Neutrophil (primary cell): ENCODE data around the gene ANKS1B.
"Not testable (repeated sequence)": the region's sequence is repeated elsewhere in the genome, so short reads cannot be mapped to it uniquely, and the experiment has no call there.

Source experiments
- H3K27ac ChIP-seq: fragments of 200-600 bp; sonication (generic); 2 replicates; pipeline ENCODE4 v1.5.1; 2016; ENCODE audit warnings: mild to moderate bottlenecking, moderate library complexity
- H3K27me3 ChIP-seq: fragments of 200-600 bp; sonication (generic); 2 replicates; pipeline ENCODE4 v1.6.0; 2016; ENCODE audit warnings: mild to moderate bottlenecking
- H3K36me3 ChIP-seq: fragments of 200-600 bp; sonication (generic); 2 replicates; pipeline ENCODE4 v1.5.1; 2017
- H3K4me1 ChIP-seq, 2 experiments: fragments of 200-600 bp in 1 of 2; sonication (generic) in 1 of 2; 1 replicate in 1 of 2; 2 replicates in 1 of 2; pipeline versions ENCODE4 v1.5.1 to v1.6.1; 2013 to 2016; ENCODE audit warnings: low read depth in 1 of 2, low read length in 1 of 2, mild to moderate bottlenecking in 1 of 2, moderate library complexity in 1 of 2; ENCODE audit not compliant: control insufficient read depth in 1 of 2, insufficient read depth in 1 of 2
- H3K4me3 ChIP-seq, 2 experiments: fragments of 200-600 bp in 1 of 2; sonication (generic) in 1 of 2; 1 replicate in 1 of 2; 2 replicates in 1 of 2; pipeline ENCODE4 v1.5.1; 2013 to 2016; ENCODE audit warnings: low read depth in 1 of 2, low read length in 1 of 2, mild to moderate bottlenecking in 1 of 2, moderate library complexity in 1 of 2
- H3K9me3 ChIP-seq: fragments of 200-600 bp; sonication (generic); 2 replicates; pipeline ENCODE4 v1.5.1; 2016
- CTCF ChIP-seq: fragments of 200-600 bp; sonication (generic); IDR thresholded peaks from 2 replicates; pipeline ENCODE4 v1.5.1; 2016; ENCODE audit warnings: antibody characterized with exemption

ANKS1B gene

GRCh38 chr12:98769068-98769467, 1215.7 kb downstream of the ANKS1B start:
- Histone ChIP-seq H3K9me3 (no peaks in the 10 kb centered on the region), H3K36me3 (no peaks in the 10 kb centered on the region), H3K4me3 (no peak overlapping the region), H3K27ac (no peak overlapping the region), H3K27me3 (peaks cover 14% of the 10 kb centered on the region), H3K4me1 (no peaks in the 10 kb centered on the region)
- no peak for TF ChIP-seq CTCF

GRCh38 chr12:98767248-98767647, 1217.5 kb downstream of the ANKS1B start:
- Histone ChIP-seq H3K27ac (no peak overlapping the region), H3K4me1 (no peaks in the 10 kb centered on the region), H3K4me3 (no peak overlapping the region), H3K27me3 (peaks cover 26% of the 10 kb centered on the region), H3K36me3 (no peaks in the 10 kb centered on the region), H3K9me3 (no peaks in the 10 kb centered on the region)
- TF ChIP-seq CTCF, result no peak

- TF ChIP-seq CTCF, result no peak
- Histone ChIP-seq H3K9me3 (no peaks in the 10 kb centered on the region), H3K27ac (no peak overlapping the region), H3K36me3 (no peaks in the 10 kb centered on the region), H3K4me3 (no peak overlapping the region), H3K4me1 (no peaks in the 10 kb centered on the region), H3K27me3 (peaks cover 43% of the 10 kb centered on the region)
Measured at GRCh38 chr12:98763656-98764055, 1221.1 kb downstream of the ANKS1B start.

- no peak for TF ChIP-seq CTCF
- Histone ChIP-seq H3K27ac (no peak overlapping the region), H3K27me3 (peaks cover 55% of the 10 kb centered on the region), H3K9me3 (no peaks in the 10 kb centered on the region), H3K36me3 (no peaks in the 10 kb centered on the region), H3K4me3 (no peak overlapping the region), H3K4me1 (no peaks in the 10 kb centered on the region)
Measured at GRCh38 chr12:98758331-98758730, 1226.4 kb downstream of the ANKS1B start.

GRCh38 chr12:98757455-98757854, 1227.3 kb downstream of the ANKS1B start:
- no peak overlapping the region for H3K4me3 ChIP-seq
- H3K36me3 ChIP-seq, result no peaks in the 10 kb centered on the region
- no peak for TF ChIP-seq CTCF
- H3K27me3 ChIP-seq, result peaks cover 52% of the 10 kb centered on the region
- H3K9me3 ChIP-seq, result no peaks in the 10 kb centered on the region
- H3K4me1 ChIP-seq, result no peaks in the 10 kb centered on the region
- H3K27ac ChIP-seq, result no peak overlapping the region

- not testable (repeated sequence) for H3K4me1 ChIP-seq, H3K4me3 ChIP-seq, H3K9me3 ChIP-seq, H3K27ac ChIP-seq, H3K36me3 ChIP-seq
- H3K27me3 ChIP-seq, result peaks cover 49% of the 10 kb centered on the region
Measured at GRCh38 chr12:98755855-98756254, 1228.9 kb downstream of the ANKS1B start.
